T47D (cell line): ENCODE results near the gene BCAS3.
A peak's percentile ranks its signal among the peaks of the same experiment; 100 is the strongest.

Source experiments
- DNase-seq, 2 experiments: peaks; one replicate each; pipeline versions ENCODE4 v3.0.0 to v3.0.0-alpha.2; 2011 to 2012; ENCODE audit warnings: low read depth in 1 of 2, low spot score in 1 of 2
- JUND ChIP-seq: IDR thresholded peaks from 2 replicates; pipeline ENCODE4 v1.6.1; 2012; ENCODE audit warnings: low read depth
- in situ Hi-C: cut with HindIII; loops from 2 replicates; pipeline ENCODE4 v1.10.0; 2016; ENCODE audit warnings: low sequenced_read_pairs, low pct_unique_long_range_greater_than_20kb

The BCAS3 gene

DNA sequence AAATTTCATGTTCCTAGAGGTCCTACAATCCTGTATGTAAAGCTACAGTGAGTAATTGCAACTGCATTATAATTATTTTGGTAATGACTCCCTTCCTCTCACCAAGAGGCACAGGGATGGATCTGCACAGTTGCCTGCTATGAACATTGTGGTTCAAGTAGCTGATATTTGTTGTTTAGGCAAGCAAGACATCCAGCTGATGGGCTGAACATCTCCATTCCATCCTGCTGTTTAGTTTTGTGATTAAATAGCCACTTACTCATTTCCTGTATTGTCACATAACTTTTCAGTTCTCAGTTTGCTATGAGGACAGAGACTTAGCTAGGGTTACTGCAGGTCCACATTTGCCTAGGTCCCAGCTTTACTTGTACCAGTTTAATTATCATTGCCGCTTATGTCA is 540.8 kb downstream of the BCAS3 start:
- in situ Hi-C loops: no loop called here
- no peak for DNase-seq
- no peak for TF ChIP-seq JUND

GRCh38 chr17:61219460-61219859 is 541.8 kb downstream of the BCAS3 start:
- no peak for TF ChIP-seq JUND
- in situ Hi-C loops: no loop called here
- no peak for DNase-seq

DNA sequence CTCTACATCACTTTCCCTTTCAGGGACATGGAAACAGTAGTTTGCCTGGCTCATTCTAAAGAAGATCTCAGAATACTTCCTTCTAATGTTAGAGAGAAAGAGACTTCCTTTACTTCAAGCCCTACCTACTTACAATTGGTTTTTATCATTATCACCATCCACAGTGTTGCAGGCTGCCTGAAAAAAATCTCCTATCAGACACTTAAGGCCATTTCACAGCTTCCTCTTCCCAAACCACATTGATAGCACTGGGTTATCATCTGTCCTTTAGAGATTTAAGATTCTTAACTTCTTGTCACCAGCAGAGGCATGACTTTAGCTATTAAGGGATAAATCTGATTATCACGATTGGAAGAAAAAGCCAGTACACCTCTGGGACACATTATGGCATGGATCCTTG is 543.5 kb downstream of the BCAS3 start:
- TF ChIP-seq JUND: no peak
- no peak for DNase-seq
- in situ Hi-C loops: no loop called here

GRCh38 chr17:61221597-61222471 is 544.2 kb downstream of the BCAS3 start:
- no peak for TF ChIP-seq JUND
- in situ Hi-C loops: no loop called here
- no peak for DNase-seq

- DNase-seq: no peak
- TF ChIP-seq JUND: no peak
- in situ Hi-C loops: no loop called here
Measured at GRCh38 chr17:61223725-61224124, 546.1 kb downstream of the BCAS3 start.

- in situ Hi-C loops: no loop called here
- DNase-seq: no peak
- TF ChIP-seq JUND: no peak
Measured at GRCh38 chr17:61225178-61225882, 547.7 kb downstream of the BCAS3 start.

- TF ChIP-seq JUND: no peak
- in situ Hi-C loops: no loop called here
- DNase-seq: no peak
Measured at GRCh38 chr17:61227866-61228265, 550.2 kb downstream of the BCAS3 start.

DNA sequence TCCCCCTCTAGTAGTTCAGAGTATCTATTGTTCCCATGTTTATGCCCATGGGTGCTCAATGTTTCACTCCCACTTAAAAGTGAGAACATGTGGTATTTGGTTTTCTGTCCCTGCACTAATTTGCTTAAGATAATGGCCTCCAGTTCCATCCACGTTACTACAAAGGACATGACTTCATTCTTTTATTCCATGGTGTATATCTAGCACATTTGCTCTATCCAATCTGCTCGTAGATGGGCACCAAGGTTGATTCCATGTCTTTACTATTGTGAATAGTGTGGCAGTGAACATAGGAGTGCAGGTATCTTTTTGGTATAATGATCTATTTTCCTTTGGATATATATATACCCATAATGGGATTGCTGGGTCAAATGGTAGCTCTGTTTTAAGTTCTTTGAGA is 552.8 kb downstream of the BCAS3 start:
- TF ChIP-seq JUND: no peak
- no peak for DNase-seq
- in situ Hi-C loops: no loop called here

GRCh38 chr17:61230972-61231820 is 553.5 kb downstream of the BCAS3 start:
- in situ Hi-C loops: no loop called here
- TF ChIP-seq JUND: no peak
- peak in 1 of 2 experiments; percentile 44 for DNase-seq

DNA sequence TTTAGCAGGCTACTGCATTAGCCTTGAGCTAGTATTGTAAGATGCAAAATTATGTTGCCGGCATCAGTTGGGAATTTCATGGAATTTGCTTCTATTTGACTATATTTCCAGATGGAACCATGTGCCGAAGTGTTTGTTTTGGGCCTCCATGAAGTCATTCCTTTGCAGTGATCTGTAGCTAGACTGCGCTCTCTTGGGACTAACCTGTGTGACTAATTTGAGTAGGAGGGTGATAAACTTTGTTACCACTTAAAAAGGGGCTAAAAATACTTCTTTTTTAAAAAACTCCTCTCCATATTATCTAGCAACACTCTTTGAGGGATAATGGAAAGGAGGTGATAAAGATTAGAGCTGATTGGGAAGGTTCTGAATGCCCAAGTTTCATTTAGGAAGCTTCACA is 555.2 kb downstream of the BCAS3 start:
- no peak for DNase-seq
- no peak for TF ChIP-seq JUND
- in situ Hi-C loops: no loop called here

DNA sequence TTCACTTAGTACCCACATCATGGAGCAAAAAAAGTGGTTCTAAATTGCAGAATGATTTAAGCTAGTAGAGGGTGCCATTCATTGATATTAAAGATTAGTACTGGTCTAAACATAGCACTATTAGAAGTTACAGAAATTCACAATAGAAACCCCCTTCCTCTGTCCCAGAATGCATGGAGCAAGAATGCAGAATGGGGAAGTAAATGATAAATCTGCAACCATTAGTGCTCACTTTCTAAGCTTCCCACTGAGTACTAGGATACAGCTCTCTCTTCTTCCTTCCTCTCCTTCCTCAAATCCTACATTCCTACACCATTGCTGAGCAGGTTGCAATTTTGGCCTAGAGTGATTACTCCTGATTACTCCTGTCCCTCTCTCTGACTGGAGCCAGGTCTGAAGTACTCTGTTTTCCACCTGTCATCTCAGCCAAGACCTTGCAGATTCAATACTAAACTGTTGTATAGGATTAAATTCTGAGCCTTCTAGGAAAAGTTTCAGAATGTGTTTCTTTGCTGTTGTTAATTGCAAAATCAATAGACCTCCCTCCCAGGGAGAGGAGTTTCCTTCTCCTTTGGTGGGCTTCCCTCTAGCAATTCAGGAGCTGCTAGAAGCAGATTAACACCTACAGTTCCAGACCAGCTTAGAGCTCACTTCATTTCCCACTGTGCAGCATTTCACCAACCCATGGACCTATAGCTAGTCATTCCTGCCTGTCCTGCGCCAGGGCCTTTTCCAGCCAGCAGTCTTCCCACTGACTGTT is 556.5 kb downstream of the BCAS3 start:
- in situ Hi-C loops: no loop called here
- no peak for DNase-seq
- TF ChIP-seq JUND: no peak
